Breast epithelium (tissue), 3 donors: ENCODE results near the gene NGB.

ENCODE experiments used
- CTCF ChIP-seq, 3 donors: fragments of 450-650 bp; IDR thresholded peaks; one replicate each; pipeline ENCODE4 v1.5.1; 2016 to 2017; ENCODE audit warnings: antibody characterized with exemption in 3 of 3, mild to moderate bottlenecking in 3 of 3, moderate library complexity in 3 of 3
- POLR2A ChIP-seq: fragments of 450-650 bp; IDR thresholded peaks from one replicate; pipeline ENCODE4 v1.6.1; 2016; ENCODE audit warnings: antibody characterized with exemption, mild to moderate bottlenecking, moderate library complexity

- TF ChIP-seq CTCF (IDR thresholded peaks at IDR 0.05) (no peak), POLR2A (no peak)
Measured at GRCh38 chr14:77270361-77271112, 469 bp downstream of the NGB start.
